SH-SY5Y (cell line): ENCODE data around the gene SEPTIN7.

Source experiments
- GATA2 ChIP-seq: IDR thresholded peaks from 2 replicates; pipeline ENCODE4 v1.6.1; 2011; ENCODE audit warnings: mild to moderate bottlenecking, low read depth, low read length
- GATA3 ChIP-seq: IDR thresholded peaks from 2 replicates; pipeline ENCODE4 v1.6.1; 2011; ENCODE audit warnings: low read depth, mild to moderate bottlenecking, low read length, moderate library complexity

GRCh38 chr7:35849158-35849831 lies 48.4 kb downstream of the SEPTIN7 start:
- no peak for TF ChIP-seq GATA3
- TF ChIP-seq GATA2: no peak
